ENCODE results near the gene TEX14.

Gene TEX14

GRCh38 chr17:58520843-58521430, 170.9 kb downstream of the TEX14 start:
- no peaks in the 10 kb centered on the region for H3K9me3 ChIP-seq (ENCODE audit: control insufficient read depth in 5 of 5, low read length in 5 of 5)
- H3K4me1 ChIP-seq (ENCODE audit: control insufficient read depth in 5 of 5, insufficient read depth in 5 of 5, low read length in 5 of 5), result peaks cover 16 to 45% (median 34%) of the 10 kb centered on the region in 5 donors
- no peak overlapping the region for H3K4me3 ChIP-seq (ENCODE audit: low read depth in 1 of 5, low read length in 5 of 5)
- no peaks in the 10 kb centered on the region for H3K27me3 ChIP-seq (ENCODE audit: control insufficient read depth in 5 of 5, insufficient read depth in 4 of 5, low read length in 5 of 5)
- H3K9ac ChIP-seq (ENCODE audit: low read length in 5 of 5), result no peak overlapping the region
- no peak overlapping the region for H3K27ac ChIP-seq (ENCODE audit: low read depth, low read length)
- H3K36me3 ChIP-seq (ENCODE audit: control insufficient read depth in 5 of 5, insufficient read depth in 5 of 5, low read length in 5 of 5), result peaks cover 0 to 3% (median 0%) of the 10 kb centered on the region in 5 donors

GRCh38 chr17:58517928-58518609, 173.8 kb downstream of the TEX14 start:
- H3K27me3 ChIP-seq (ENCODE audit: control insufficient read depth in 5 of 5, insufficient read depth in 4 of 5, low read length in 5 of 5), result no peaks in the 10 kb centered on the region
- H3K27ac ChIP-seq (ENCODE audit: low read depth, low read length), result peak overlapping the region; percentile 94
- H3K9ac ChIP-seq (ENCODE audit: low read length in 5 of 5), result peak overlapping the region; percentile 66 to 92 (median 86)
- peaks cover 0 to 3% (median 0%) of the 10 kb centered on the region in 5 donors for H3K36me3 ChIP-seq (ENCODE audit: control insufficient read depth in 5 of 5, insufficient read depth in 5 of 5, low read length in 5 of 5)
- no peaks in the 10 kb centered on the region for H3K9me3 ChIP-seq (ENCODE audit: control insufficient read depth in 5 of 5, low read length in 5 of 5)
- H3K4me1 ChIP-seq (ENCODE audit: control insufficient read depth in 5 of 5, insufficient read depth in 5 of 5, low read length in 5 of 5), result peaks cover 9 to 51% (median 42%) of the 10 kb centered on the region in 5 donors
- peak overlapping the region; percentile 93 to 99 (median 95) for H3K4me3 ChIP-seq (ENCODE audit: low read depth in 1 of 5, low read length in 5 of 5)

GRCh38 chr17:58517378-58517927, 174.4 kb downstream of the TEX14 start:
- Histone ChIP-seq H3K27me3 (ENCODE audit: control insufficient read depth in 5 of 5, insufficient read depth in 4 of 5, low read length in 5 of 5) (no peaks in the 10 kb centered on the region), H3K9ac (ENCODE audit: low read length in 5 of 5) (peak overlapping the region; percentile 80 to 92 (median 90)), H3K27ac (ENCODE audit: low read depth, low read length) (peak overlapping the region; percentile 94), H3K4me3 (ENCODE audit: low read depth in 1 of 5, low read length in 5 of 5) (peak overlapping the region; percentile 77 to 99 (median 95)), H3K9me3 (ENCODE audit: control insufficient read depth in 5 of 5, low read length in 5 of 5) (no peaks in the 10 kb centered on the region), H3K36me3 (ENCODE audit: control insufficient read depth in 5 of 5, insufficient read depth in 5 of 5, low read length in 5 of 5) (peaks cover 0 to 6% (median 4%) of the 10 kb centered on the region in 5 donors), H3K4me1 (ENCODE audit: control insufficient read depth in 5 of 5, insufficient read depth in 5 of 5, low read length in 5 of 5) (peaks cover 9 to 51% (median 43%) of the 10 kb centered on the region in 5 donors)

- peak overlapping the region; percentile 94 for H3K27ac ChIP-seq (ENCODE audit: low read depth, low read length)
- H3K9ac ChIP-seq (ENCODE audit: low read length in 5 of 5), result peak overlapping the region; percentile 80 to 92 (median 90)
- no peaks in the 10 kb centered on the region for H3K9me3 ChIP-seq (ENCODE audit: control insufficient read depth in 5 of 5, low read length in 5 of 5)
- peaks cover 0 to 12% (median 10%) of the 10 kb centered on the region in 5 donors for H3K36me3 ChIP-seq (ENCODE audit: control insufficient read depth in 5 of 5, insufficient read depth in 5 of 5, low read length in 5 of 5)
- no peaks in the 10 kb centered on the region for H3K27me3 ChIP-seq (ENCODE audit: control insufficient read depth in 5 of 5, insufficient read depth in 4 of 5, low read length in 5 of 5)
- peaks cover 9 to 51% (median 43%) of the 10 kb centered on the region in 5 donors for H3K4me1 ChIP-seq (ENCODE audit: control insufficient read depth in 5 of 5, insufficient read depth in 5 of 5, low read length in 5 of 5)
- H3K4me3 ChIP-seq (ENCODE audit: low read depth in 1 of 5, low read length in 5 of 5), result peak overlapping the region; percentile 77 to 99 (median 95)
Measured at GRCh38 chr17:58516644-58517377, 175.0 kb downstream of the TEX14 start.

- peaks cover 9 to 47% (median 43%) of the 10 kb centered on the region in 5 donors for H3K4me1 ChIP-seq (ENCODE audit: control insufficient read depth in 5 of 5, insufficient read depth in 5 of 5, low read length in 5 of 5)
- H3K27ac ChIP-seq (ENCODE audit: low read depth, low read length), result peak overlapping the region; percentile 76
- H3K27me3 ChIP-seq (ENCODE audit: control insufficient read depth in 5 of 5, insufficient read depth in 4 of 5, low read length in 5 of 5), result no peaks in the 10 kb centered on the region
- peaks cover 4 to 25% (median 24%) of the 10 kb centered on the region in 5 donors for H3K36me3 ChIP-seq (ENCODE audit: control insufficient read depth in 5 of 5, insufficient read depth in 5 of 5, low read length in 5 of 5)
- no peaks in the 10 kb centered on the region for H3K9me3 ChIP-seq (ENCODE audit: control insufficient read depth in 5 of 5, low read length in 5 of 5)
- H3K4me3 ChIP-seq (ENCODE audit: low read depth in 1 of 5, low read length in 5 of 5), result peak overlapping the region in 2 of 5 donors; percentile 67 to 68
- peak overlapping the region in 2 of 5 donors; percentile 45 to 54 for H3K9ac ChIP-seq (ENCODE audit: low read length in 5 of 5)
Measured at GRCh38 chr17:58515286-58515685, 176.6 kb downstream of the TEX14 start.

- H3K36me3 ChIP-seq (ENCODE audit: control insufficient read depth in 5 of 5, insufficient read depth in 5 of 5, low read length in 5 of 5), result peaks cover 7 to 30% (median 29%) of the 10 kb centered on the region in 5 donors
- H3K9me3 ChIP-seq (ENCODE audit: control insufficient read depth in 5 of 5, low read length in 5 of 5), result no peaks in the 10 kb centered on the region
- H3K4me3 ChIP-seq (ENCODE audit: low read depth in 1 of 5, low read length in 5 of 5), result peak overlapping the region; percentile 51 to 68 (median 66)
- peak overlapping the region in 4 of 5 donors; percentile 44 to 60 (median 50) for H3K9ac ChIP-seq (ENCODE audit: low read length in 5 of 5)
- no peaks in the 10 kb centered on the region for H3K27me3 ChIP-seq (ENCODE audit: control insufficient read depth in 5 of 5, insufficient read depth in 4 of 5, low read length in 5 of 5)
- peak overlapping the region; percentile 76 for H3K27ac ChIP-seq (ENCODE audit: low read depth, low read length)
- H3K4me1 ChIP-seq (ENCODE audit: control insufficient read depth in 5 of 5, insufficient read depth in 5 of 5, low read length in 5 of 5), result peaks cover 9 to 47% (median 38%) of the 10 kb centered on the region in 5 donors
Measured at GRCh38 chr17:58514770-58515157, 177.1 kb downstream of the TEX14 start.

GRCh38 chr17:58513965-58514769, 177.7 kb downstream of the TEX14 start, which contains the start of gene MTMR4:
Gene MTMR4, minus strand, starts transcription at chr17:58514638. Its CDS starts 231 bp downstream, at chr17:58514407.
- H3K36me3 ChIP-seq (ENCODE audit: control insufficient read depth in 5 of 5, insufficient read depth in 5 of 5, low read length in 5 of 5), result peaks cover 7 to 36% (median 34%) of the 10 kb centered on the region in 5 donors
- H3K9ac ChIP-seq (ENCODE audit: low read length in 5 of 5), result peak within 1 kb of the TSS; percentile 44 to 79 (median 56)
- H3K9me3 ChIP-seq (ENCODE audit: control insufficient read depth in 5 of 5, low read length in 5 of 5), result no peaks in the 10 kb centered on the region

GRCh38 chr17:58513267-58513964, 178.4 kb downstream of the TEX14 start:
- H3K4me1 ChIP-seq (ENCODE audit: control insufficient read depth in 5 of 5, insufficient read depth in 5 of 5, low read length in 5 of 5), result peaks cover 7 to 38% (median 32%) of the 10 kb centered on the region in 5 donors
- H3K36me3 ChIP-seq (ENCODE audit: control insufficient read depth in 5 of 5, insufficient read depth in 5 of 5, low read length in 5 of 5), result peaks cover 7 to 44% (median 41%) of the 10 kb centered on the region in 5 donors
- H3K9me3 ChIP-seq (ENCODE audit: control insufficient read depth in 5 of 5, low read length in 5 of 5), result no peaks in the 10 kb centered on the region
- no peaks in the 10 kb centered on the region for H3K27me3 ChIP-seq (ENCODE audit: control insufficient read depth in 5 of 5, insufficient read depth in 4 of 5, low read length in 5 of 5)
- no peak overlapping the region for H3K27ac ChIP-seq (ENCODE audit: low read depth, low read length)
- H3K4me3 ChIP-seq (ENCODE audit: low read depth in 1 of 5, low read length in 5 of 5), result peak overlapping the region; percentile 63 to 70 (median 67)
- H3K9ac ChIP-seq (ENCODE audit: low read length in 5 of 5), result peak overlapping the region; percentile 44 to 79 (median 56)

More at GRCh38 chr17:58513965-58514769, 177.7 kb downstream of the TEX14 start, which contains the start of gene MTMR4:
- Histone ChIP-seq H3K27ac (ENCODE audit: low read depth, low read length) (peak within 1 kb of the TSS; percentile 76), H3K27me3 (ENCODE audit: control insufficient read depth in 5 of 5, insufficient read depth in 4 of 5, low read length in 5 of 5) (no peaks in the 10 kb centered on the region), H3K4me3 (ENCODE audit: low read depth in 1 of 5, low read length in 5 of 5) (peak within 1 kb of the TSS; percentile 63 to 70 (median 67)), H3K4me1 (ENCODE audit: control insufficient read depth in 5 of 5, insufficient read depth in 5 of 5, low read length in 5 of 5) (peaks cover 9 to 45% (median 37%) of the 10 kb centered on the region in 5 donors)

Data from subcutaneous abdominal adipose tissue (tissue), 5 donors.